Liver (tissue), 3 donors: ENCODE measurements around the gene ENDOU.

Experiments used
- ATF3 ChIP-seq: IDR thresholded peaks from 2 replicates; pipeline ENCODE4 v1.6.1; 2016; ENCODE audit warnings: antibody characterized with exemption
- CTCF ChIP-seq: fragments of 150-350 bp; IDR thresholded peaks from 2 replicates; pipeline ENCODE4 v1.5.1; 2017; ENCODE audit warnings: improper control_type of control experiment, low read depth, low read length; ENCODE audit not compliant: missing input control
- EGR1 ChIP-seq, 2 donors: IDR thresholded peaks; 2 replicates each; pipeline ENCODE4 v1.6.1; 2016 to 2018; ENCODE audit warnings: antibody characterized with exemption in 2 of 2, low read depth in 2 of 2
- FOXA1 ChIP-seq: IDR thresholded peaks from 2 replicates; pipeline ENCODE4 v1.6.1; 2016; ENCODE audit warnings: antibody characterized with exemption
- GABPA ChIP-seq, 2 donors: IDR thresholded peaks in 1 of 2; conservative IDR thresholded peaks in 1 of 2; 2 replicates each; pipeline ENCODE4 v1.6.1; 2016; ENCODE audit warnings: antibody characterized with exemption in 2 of 2, mild to moderate bottlenecking in 1 of 2, moderate library complexity in 1 of 2
- HNF4A ChIP-seq, 2 donors: conservative IDR thresholded peaks; 2 replicates each; pipeline ENCODE4 v1.6.1; 2016; ENCODE audit warnings: antibody characterized with exemption in 2 of 2, mild to moderate bottlenecking in 2 of 2
- JUND ChIP-seq, 2 donors: IDR thresholded peaks; 2 replicates each; pipeline ENCODE4 v1.6.1; 2016; ENCODE audit warnings: antibody characterized with exemption in 2 of 2
- MAX ChIP-seq: IDR thresholded peaks from 2 replicates; pipeline ENCODE4 v1.6.1; 2016; ENCODE audit warnings: antibody characterized with exemption
- RAD21 ChIP-seq, 2 donors: IDR thresholded peaks; 2 replicates each; pipeline ENCODE4 v1.6.1; 2016; ENCODE audit warnings: antibody characterized with exemption in 2 of 2, mild to moderate bottlenecking in 2 of 2
- REST ChIP-seq: IDR thresholded peaks from 2 replicates; pipeline ENCODE4 v1.6.1; 2016; ENCODE audit warnings: antibody characterized with exemption, mild to moderate bottlenecking
- SP1 ChIP-seq: IDR thresholded peaks from 2 replicates; pipeline ENCODE4 v1.6.1; 2018; ENCODE audit warnings: antibody characterized with exemption, mild to moderate bottlenecking
- TAF1 ChIP-seq: conservative IDR thresholded peaks from 2 replicates; pipeline ENCODE4 v1.6.1; 2016; ENCODE audit warnings: antibody characterized with exemption, mild to moderate bottlenecking
- YY1 ChIP-seq: IDR thresholded peaks from 2 replicates; pipeline ENCODE4 v1.6.1; 2016; ENCODE audit warnings: antibody characterized with exemption, mild to moderate bottlenecking
- donor health status: healthy.
- donor health status: healthy.

GRCh38 chr12:47754881-47755280, 29.6 kb upstream of the ENDOU start:
- TF ChIP-seq EGR1 (IDR thresholded peaks at IDR 0.05; ENCODE audit: low read depth in 2 of 2) (no peak), CTCF (no peak), RAD21 (IDR thresholded peaks at IDR 0.05) (no peak), YY1 (no peak), REST (no peak), HNF4A (conservative IDR thresholded peaks at IDR 0.05) (no peak), SP1 (no peak), ATF3 (no peak), GABPA (IDR thresholded peaks at IDR 0.05 in 1 of 2, conservative IDR thresholded peaks at IDR 0.05 in 1 of 2) (no peak), MAX (no peak), TAF1 (no peak), FOXA1 (no peak), JUND (IDR thresholded peaks at IDR 0.05) (no peak)
